BE2C (cell line): ENCODE data around the gene IGFBPL1.
A peak's percentile ranks its signal among the peaks of the same experiment; 100 is the strongest.

Experiments used
- DNase-seq: peaks from one replicate; pipeline ENCODE4 v3.0.0-alpha.2; 2020
- H3K27me3 ChIP-seq: fragments of 250-450 bp; sonication (Bioruptor Pico); 2 replicates; pipeline ENCODE4 v1.5.1; 2020; ENCODE audit warnings: mild to moderate bottlenecking
- H3K36me3 ChIP-seq: fragments of 250-450 bp; sonication (Bioruptor Pico); 2 replicates; pipeline ENCODE4 v1.5.1; 2020; ENCODE audit warnings: mild to moderate bottlenecking
- H3K4me1 ChIP-seq: fragments of 250-450 bp; sonication (Bioruptor Pico); 2 replicates; pipeline ENCODE4 v1.5.1; 2020
- H3K4me3 ChIP-seq: 2 replicates; pipeline ENCODE4 v1.5.1; 2011; ENCODE audit warnings: low read depth, low read length
- H3K9me3 ChIP-seq: fragments of 250-450 bp; sonication (Bioruptor Pico); 2 replicates; pipeline ENCODE4 v1.5.1; 2020
- TF ChIP-seq, protein P1 (sequence below): IDR thresholded peaks from 2 replicates; pipeline ENCODE4 v1.5.1; 2012; ENCODE audit warnings: mild to moderate bottlenecking, low read depth, low read length

IGFBPL1 gene

DNA sequence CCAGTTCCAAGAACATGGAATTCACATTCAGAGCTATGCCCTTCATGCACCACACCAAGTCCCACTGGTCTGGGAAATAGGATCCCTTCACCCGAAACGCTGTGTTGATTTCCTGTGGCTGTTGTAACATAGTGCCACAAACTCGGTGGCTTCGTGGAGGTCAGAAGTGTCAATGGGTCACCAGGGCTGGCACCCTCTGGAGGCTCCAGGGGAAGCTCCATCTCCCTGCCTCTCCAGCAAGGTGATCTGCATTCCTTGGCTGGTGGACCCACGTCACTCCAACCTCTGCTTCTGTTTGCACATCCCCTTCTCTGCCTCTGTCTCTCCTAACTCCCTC lies 60.7 kb downstream of the IGFBPL1 start:
- no peaks in the 10 kb centered on the region for H3K9me3 ChIP-seq
- no peaks in the 10 kb centered on the region for H3K36me3 ChIP-seq
- H3K27me3 ChIP-seq: no peaks in the 10 kb centered on the region
- H3K4me3 ChIP-seq: no peak overlapping the region
- no peaks in the 10 kb centered on the region for H3K4me1 ChIP-seq
- no peak for DNase-seq
- TF ChIP-seq, protein P1, sequence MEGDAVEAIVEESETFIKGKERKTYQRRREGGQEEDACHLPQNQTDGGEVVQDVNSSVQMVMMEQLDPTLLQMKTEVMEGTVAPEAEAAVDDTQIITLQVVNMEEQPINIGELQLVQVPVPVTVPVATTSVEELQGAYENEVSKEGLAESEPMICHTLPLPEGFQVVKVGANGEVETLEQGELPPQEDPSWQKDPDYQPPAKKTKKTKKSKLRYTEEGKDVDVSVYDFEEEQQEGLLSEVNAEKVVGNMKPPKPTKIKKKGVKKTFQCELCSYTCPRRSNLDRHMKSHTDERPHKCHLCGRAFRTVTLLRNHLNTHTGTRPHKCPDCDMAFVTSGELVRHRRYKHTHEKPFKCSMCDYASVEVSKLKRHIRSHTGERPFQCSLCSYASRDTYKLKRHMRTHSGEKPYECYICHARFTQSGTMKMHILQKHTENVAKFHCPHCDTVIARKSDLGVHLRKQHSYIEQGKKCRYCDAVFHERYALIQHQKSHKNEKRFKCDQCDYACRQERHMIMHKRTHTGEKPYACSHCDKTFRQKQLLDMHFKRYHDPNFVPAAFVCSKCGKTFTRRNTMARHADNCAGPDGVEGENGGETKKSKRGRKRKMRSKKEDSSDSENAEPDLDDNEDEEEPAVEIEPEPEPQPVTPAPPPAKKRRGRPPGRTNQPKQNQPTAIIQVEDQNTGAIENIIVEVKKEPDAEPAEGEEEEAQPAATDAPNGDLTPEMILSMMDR: no peak

DNA sequence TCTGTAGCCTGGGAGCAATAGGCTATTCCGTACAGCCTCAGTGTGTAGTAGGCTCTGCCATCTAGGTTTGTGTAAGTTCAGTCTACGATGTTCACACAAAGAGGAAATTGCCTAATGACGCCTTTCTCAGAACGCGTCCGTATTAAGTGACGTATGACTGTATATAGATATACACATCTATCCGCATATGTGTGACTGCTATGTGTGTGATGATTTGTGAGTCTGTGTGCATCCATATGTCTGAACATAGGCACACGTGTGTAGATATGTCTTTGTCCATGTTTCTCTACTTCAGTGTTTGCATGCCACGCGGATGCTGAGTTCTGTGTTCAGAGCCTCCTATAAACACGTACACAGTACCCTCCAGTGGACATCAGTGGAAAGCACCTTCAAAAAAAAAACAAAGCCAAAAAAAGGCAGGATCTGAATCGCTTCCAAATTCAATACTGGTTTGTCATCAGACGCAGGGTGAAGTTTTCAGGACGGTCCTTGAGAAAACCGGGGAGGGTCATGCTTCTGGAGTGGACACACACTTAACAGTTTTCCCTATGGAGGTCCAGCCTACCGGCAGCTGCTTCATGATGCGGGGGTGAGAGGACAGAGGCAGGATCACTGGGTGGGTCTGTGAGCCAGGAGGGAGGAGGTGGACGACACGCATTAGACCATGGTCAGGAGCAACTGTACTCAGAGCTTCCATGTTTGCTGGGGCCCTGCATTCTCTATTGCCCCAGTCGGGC lies 61.2 kb downstream of the IGFBPL1 start:
- TF ChIP-seq, protein P1: peak; percentile 91
- H3K9me3 ChIP-seq: no peaks in the 10 kb centered on the region
- peak; percentile 64 for DNase-seq
- no peaks in the 10 kb centered on the region for H3K27me3 ChIP-seq
- peak overlapping the region; percentile 33 for H3K4me3 ChIP-seq
- no peaks in the 10 kb centered on the region for H3K4me1 ChIP-seq
- H3K36me3 ChIP-seq: no peaks in the 10 kb centered on the region

DNA sequence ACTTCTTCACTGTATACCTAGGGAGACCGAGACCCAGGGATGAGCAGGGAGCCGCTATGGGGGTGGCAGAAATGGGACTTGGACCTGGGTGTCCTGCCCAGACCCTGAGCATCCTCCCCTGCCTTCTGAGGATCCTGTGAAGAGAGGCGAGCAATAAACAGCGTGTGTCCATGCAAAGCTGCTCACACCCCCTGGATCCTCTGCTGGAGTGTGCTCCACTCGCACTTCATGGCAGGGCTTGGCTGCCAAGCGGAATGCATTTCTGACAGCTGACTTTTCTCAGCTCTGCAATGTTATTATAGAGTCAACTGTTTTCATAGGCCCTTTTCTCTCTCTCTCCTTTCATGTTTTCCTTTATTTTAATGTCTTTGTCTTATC lies 62.8 kb downstream of the IGFBPL1 start:
- no peaks in the 10 kb centered on the region for H3K4me1 ChIP-seq
- TF ChIP-seq, protein P1: no peak
- H3K27me3 ChIP-seq: no peaks in the 10 kb centered on the region
- no peak for DNase-seq
- H3K9me3 ChIP-seq: no peaks in the 10 kb centered on the region
- H3K4me3 ChIP-seq: no peak overlapping the region
- no peaks in the 10 kb centered on the region for H3K36me3 ChIP-seq

DNA sequence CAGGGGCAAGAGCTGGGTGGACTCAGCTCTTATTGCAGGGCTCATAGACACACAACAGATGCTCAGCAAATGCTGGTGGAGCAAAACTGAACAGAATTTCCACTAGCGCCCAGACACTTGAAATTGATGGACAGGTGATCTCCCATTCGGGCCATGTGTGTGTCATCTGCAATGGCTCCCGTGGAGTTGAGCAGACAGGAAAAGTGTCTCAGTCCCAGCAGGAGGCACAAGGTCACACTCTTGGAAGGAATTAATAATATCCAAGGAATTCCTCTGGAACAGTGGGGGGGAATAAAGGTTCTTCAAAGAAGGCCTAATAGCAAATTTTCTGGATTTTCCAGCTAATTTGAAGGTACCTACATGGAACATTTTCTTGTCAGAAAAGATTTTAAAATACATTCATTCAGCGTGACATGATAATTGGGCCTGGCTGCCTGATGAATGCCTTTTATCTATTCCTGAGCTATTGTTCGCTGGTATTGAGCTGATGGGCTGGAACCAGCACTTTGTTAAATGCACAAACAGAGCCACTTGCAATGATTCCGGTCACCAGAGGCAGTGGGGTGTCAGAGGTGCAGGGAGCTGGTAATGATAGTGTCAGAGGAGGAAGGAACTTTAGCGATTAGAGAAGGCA lies 63.3 kb downstream of the IGFBPL1 start:
- H3K9me3 ChIP-seq: no peaks in the 10 kb centered on the region
- DNase-seq: no peak
- H3K27me3 ChIP-seq: no peaks in the 10 kb centered on the region
- TF ChIP-seq, protein P1: no peak
- no peak overlapping the region for H3K4me3 ChIP-seq
- H3K4me1 ChIP-seq: no peaks in the 10 kb centered on the region
- H3K36me3 ChIP-seq: no peaks in the 10 kb centered on the region

DNA sequence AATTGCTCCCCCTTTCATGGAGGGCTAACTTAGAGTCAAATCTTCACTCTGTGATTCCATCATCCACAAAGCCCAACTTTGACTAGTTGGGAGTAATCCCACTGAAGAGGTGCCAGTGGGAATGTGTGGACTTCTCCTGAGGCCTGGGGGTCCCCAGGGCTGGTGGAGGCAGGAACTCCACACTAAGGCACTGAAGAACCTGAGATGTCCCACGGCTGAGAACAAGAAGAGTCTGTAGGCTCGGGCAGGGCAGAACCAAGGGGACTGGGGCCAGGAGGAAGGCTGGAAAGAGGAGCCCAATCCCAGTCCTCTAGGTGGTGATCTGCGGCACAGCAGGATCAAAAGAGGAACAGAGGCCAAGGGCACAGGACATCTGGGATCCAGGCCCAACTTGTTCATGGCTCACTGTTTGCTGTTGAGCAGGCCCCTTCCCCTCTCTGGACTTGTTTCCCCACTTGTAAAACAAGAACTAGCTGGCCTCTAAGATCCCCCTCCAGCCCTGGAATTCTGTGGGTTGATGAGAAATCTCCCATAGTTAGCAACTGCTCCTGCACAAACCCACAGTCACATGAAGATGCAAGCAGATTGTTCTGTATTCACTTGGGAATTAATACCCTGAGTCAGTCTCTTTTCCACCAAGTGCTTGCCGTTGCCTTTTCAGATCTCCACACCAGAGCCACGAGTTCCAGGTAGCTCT lies 64.4 kb downstream of the IGFBPL1 start:
- no peak overlapping the region for H3K4me3 ChIP-seq
- DNase-seq: no peak
- H3K36me3 ChIP-seq: no peaks in the 10 kb centered on the region
- no peaks in the 10 kb centered on the region for H3K4me1 ChIP-seq
- TF ChIP-seq, protein P1: no peak
- no peaks in the 10 kb centered on the region for H3K27me3 ChIP-seq
- no peaks in the 10 kb centered on the region for H3K9me3 ChIP-seq

DNA sequence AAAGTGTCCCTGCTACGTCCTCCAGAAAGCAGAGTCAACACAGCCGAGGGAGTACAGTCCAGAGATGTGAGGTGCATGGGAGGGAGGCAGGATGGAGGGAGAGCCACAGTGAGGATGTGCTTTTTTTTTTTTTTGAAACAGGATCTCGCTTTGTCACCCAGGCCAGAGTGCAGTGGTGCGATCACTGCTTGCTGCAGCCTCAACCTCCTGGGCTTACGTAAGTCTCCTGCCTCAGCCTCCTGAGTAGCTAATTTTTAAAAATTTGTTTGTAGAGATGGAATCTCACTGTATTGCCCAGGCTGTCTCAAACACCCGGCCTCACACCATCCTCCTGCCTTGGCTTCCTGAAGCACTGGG lies 65.0 kb downstream of the IGFBPL1 start:
- Histone ChIP-seq H3K4me1 (no peaks in the 10 kb centered on the region), H3K4me3 (no peak overlapping the region), H3K9me3 (no peaks in the 10 kb centered on the region), H3K27me3 (no peaks in the 10 kb centered on the region), H3K36me3 (no peaks in the 10 kb centered on the region)
- no peak for DNase-seq
- TF ChIP-seq, protein P1: no peak
